Measurements from ENCODE around the gene SPARCL1.
A peak's percentile ranks its signal among the peaks of the same experiment; 100 is the strongest.

The SPARCL1 gene

DNA sequence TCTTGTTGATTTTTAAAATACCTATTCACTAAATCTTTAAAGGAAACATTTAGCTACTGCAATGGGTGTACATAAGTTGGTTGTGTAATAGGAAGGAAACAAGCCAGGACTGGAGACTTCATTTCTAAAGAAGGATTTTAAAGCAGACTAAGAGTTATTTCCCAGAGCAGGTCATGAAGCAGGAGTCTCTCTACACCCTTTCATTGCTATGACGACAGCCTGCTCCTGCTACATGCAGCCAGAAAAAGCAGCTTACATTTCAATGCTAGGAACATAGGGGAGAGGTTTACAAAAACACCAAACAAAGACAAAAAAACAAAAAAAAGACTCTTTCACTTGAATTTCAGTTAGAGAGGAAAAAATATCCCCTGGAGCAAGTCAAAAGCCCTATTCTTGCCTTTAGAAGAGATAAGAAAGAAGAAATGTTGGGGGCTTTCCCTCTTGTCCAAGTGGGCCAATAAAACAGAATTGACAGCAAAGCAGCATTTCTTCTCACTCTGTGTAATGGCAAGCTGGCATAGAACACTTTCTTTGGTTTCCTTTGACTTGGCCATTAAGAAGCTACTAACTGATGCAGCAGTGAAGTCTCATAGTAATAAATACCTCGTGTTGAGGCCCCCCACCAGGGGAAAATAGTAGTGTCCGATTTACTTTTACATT is 3.4 kb downstream of the SPARCL1 start:
- Histone ChIP-seq H3K4me1 (ENCODE audit: control insufficient read depth in 1 of 2, insufficient read depth in 2 of 2, low read length in 2 of 2) (peaks cover 0 to 3% of the 10 kb centered on the region in 2 experiments), H2AK5ac (ENCODE audit: low read length) (no peak overlapping the region), H2BK120ac (ENCODE audit: insufficient read depth, low read length, poor library complexity) (no peak overlapping the region), H3K27me3 (ENCODE audit: insufficient read depth, low read length) (no peaks in the 10 kb centered on the region), H4K91ac (ENCODE audit: low read depth, low read length) (no peak overlapping the region), H3K23ac (ENCODE audit: low read length) (no peak overlapping the region), H3K79me2 (ENCODE audit: control insufficient read depth, insufficient read depth, low read length, poor library complexity) (no peaks in the 10 kb centered on the region), H2BK5ac (ENCODE audit: low read depth, low read length, poor library complexity) (no peak overlapping the region), H3K4me2 (ENCODE audit: low read length) (no peak overlapping the region), H4K12ac (ENCODE audit: low read depth, low read length) (no peak overlapping the region), H3K27ac (ENCODE audit: low read depth, low read length) (no peak overlapping the region), H3K36me3 (ENCODE audit: control insufficient read depth in 1 of 2, insufficient read depth in 2 of 2, low read length in 2 of 2) (no peaks in the 10 kb centered on the region), H3K4me3 (ENCODE audit: low read depth, low read length) (no peak overlapping the region), H3K9me3 (ENCODE audit: insufficient read depth, low read depth, low read length) (no peaks in the 10 kb centered on the region), H3K9ac (ENCODE audit: low read length) (no peak overlapping the region), H4K8ac (ENCODE audit: low read depth, low read length) (no peak overlapping the region), H3K79me1 (ENCODE audit: low read length) (no peaks in the 10 kb centered on the region), H2AFZ (ENCODE audit: insufficient read depth, low read length, poor library complexity) (no peak overlapping the region), H3K4ac (ENCODE audit: low read depth, low read length) (no peak overlapping the region), H2BK12ac (ENCODE audit: low read length) (no peak overlapping the region), H3K18ac (ENCODE audit: low read length) (no peak overlapping the region), H3K14ac (ENCODE audit: low read length) (no peak overlapping the region)
- no peak for DNase-seq
- no CpG with 5 or more reads among the region's 3 CpGs for WGBS (ENCODE audit: extremely low coverage, insufficient coverage, insufficient read length)

DNA sequence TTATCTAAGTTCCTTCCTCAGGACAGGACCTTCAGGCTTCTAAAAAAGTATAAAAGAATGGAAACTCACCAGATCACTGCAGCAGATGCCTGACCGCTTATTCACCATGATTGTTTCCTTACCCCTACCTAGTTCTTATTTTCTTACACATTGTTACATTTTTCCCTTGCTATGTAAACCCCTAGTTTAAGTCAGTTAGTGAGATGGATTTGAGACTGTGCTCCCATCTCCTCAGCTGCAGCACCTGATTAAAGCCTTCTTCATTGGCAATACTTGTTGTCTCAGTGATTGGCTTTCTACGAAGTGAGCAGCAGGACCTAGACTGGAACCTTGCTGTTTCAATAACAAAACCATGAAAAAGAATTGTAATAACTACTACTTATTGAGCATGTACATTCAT is 4.7 kb downstream of the SPARCL1 start:
- H3K14ac ChIP-seq (ENCODE audit: low read length), result no peak overlapping the region
- H3K9me3 ChIP-seq (ENCODE audit: insufficient read depth, low read depth, low read length), result no peaks in the 10 kb centered on the region
- no peak overlapping the region for H2AK5ac ChIP-seq (ENCODE audit: low read length)
- no peak overlapping the region for H3K23ac ChIP-seq (ENCODE audit: low read length)
- H2BK5ac ChIP-seq (ENCODE audit: low read depth, low read length, poor library complexity), result no peak overlapping the region
- H3K4me3 ChIP-seq (ENCODE audit: low read depth, low read length), result no peak overlapping the region
- no peaks in the 10 kb centered on the region for H3K36me3 ChIP-seq (ENCODE audit: control insufficient read depth in 1 of 2, insufficient read depth in 2 of 2, low read length in 2 of 2)
- no peak overlapping the region for H3K4ac ChIP-seq (ENCODE audit: low read depth, low read length)
- H4K8ac ChIP-seq (ENCODE audit: low read depth, low read length), result no peak overlapping the region
- peaks cover 0 to 3% of the 10 kb centered on the region in 2 experiments for H3K4me1 ChIP-seq (ENCODE audit: control insufficient read depth in 1 of 2, insufficient read depth in 2 of 2, low read length in 2 of 2)
- no peak overlapping the region for H4K91ac ChIP-seq (ENCODE audit: low read depth, low read length)
- H3K18ac ChIP-seq (ENCODE audit: low read length), result no peak overlapping the region
- no peaks in the 10 kb centered on the region for H3K27me3 ChIP-seq (ENCODE audit: insufficient read depth, low read length)
- no peak overlapping the region for H3K4me2 ChIP-seq (ENCODE audit: low read length)
- no peak overlapping the region for H2BK12ac ChIP-seq (ENCODE audit: low read length)
- H3K79me1 ChIP-seq (ENCODE audit: low read length), result no peaks in the 10 kb centered on the region
- no peak overlapping the region for H3K9ac ChIP-seq (ENCODE audit: low read length)
- no CpG with 5 or more reads among the region's 2 CpGs for WGBS (ENCODE audit: extremely low coverage, insufficient coverage, insufficient read length)
- no peak overlapping the region for H3K27ac ChIP-seq (ENCODE audit: low read depth, low read length)
- no peak overlapping the region for H2AFZ ChIP-seq (ENCODE audit: insufficient read depth, low read length, poor library complexity)
- H2BK120ac ChIP-seq (ENCODE audit: insufficient read depth, low read length, poor library complexity), result no peak overlapping the region
- no peaks in the 10 kb centered on the region for H3K79me2 ChIP-seq (ENCODE audit: control insufficient read depth, insufficient read depth, low read length, poor library complexity)
- no peak for DNase-seq
- H4K12ac ChIP-seq (ENCODE audit: low read depth, low read length), result no peak overlapping the region

DNA sequence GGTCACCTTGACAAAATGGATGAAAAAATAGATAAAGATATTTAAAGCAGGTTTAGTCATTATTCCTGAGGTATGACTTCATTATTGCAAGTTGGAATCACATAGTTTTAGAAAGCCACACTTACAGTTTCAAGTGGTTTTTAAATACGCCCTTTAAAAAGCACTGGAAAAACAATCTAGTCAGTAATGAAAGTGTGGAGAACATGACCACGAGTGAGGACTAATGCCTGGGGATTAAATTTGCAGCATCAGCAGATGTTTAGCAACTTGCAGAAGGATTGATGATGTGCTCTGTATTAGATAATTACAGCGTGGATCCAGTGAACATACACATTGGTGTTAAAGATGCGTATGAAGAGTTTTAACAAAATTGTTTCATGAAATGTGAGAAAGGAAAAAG is 5.9 kb downstream of the SPARCL1 start:
- H3K23ac ChIP-seq (ENCODE audit: low read length), result no peak overlapping the region
- H2AK5ac ChIP-seq (ENCODE audit: low read length), result no peak overlapping the region
- H2BK5ac ChIP-seq (ENCODE audit: low read depth, low read length, poor library complexity), result no peak overlapping the region
- H3K79me1 ChIP-seq (ENCODE audit: low read length), result no peaks in the 10 kb centered on the region
- no peaks in the 10 kb centered on the region for H3K4me1 ChIP-seq (ENCODE audit: control insufficient read depth in 1 of 2, insufficient read depth in 2 of 2, low read length in 2 of 2)
- no peak overlapping the region for H4K91ac ChIP-seq (ENCODE audit: low read depth, low read length)
- no peak overlapping the region for H4K8ac ChIP-seq (ENCODE audit: low read depth, low read length)
- DNase-seq, result no peak
- H3K4ac ChIP-seq (ENCODE audit: low read depth, low read length), result no peak overlapping the region
- no peak overlapping the region for H2BK120ac ChIP-seq (ENCODE audit: insufficient read depth, low read length, poor library complexity)
- H3K27ac ChIP-seq (ENCODE audit: low read depth, low read length), result no peak overlapping the region
- H3K9ac ChIP-seq (ENCODE audit: low read length), result no peak overlapping the region
- no peaks in the 10 kb centered on the region for H3K27me3 ChIP-seq (ENCODE audit: insufficient read depth, low read length)
- no peak overlapping the region for H3K18ac ChIP-seq (ENCODE audit: low read length)
- H3K9me3 ChIP-seq (ENCODE audit: insufficient read depth, low read depth, low read length), result no peaks in the 10 kb centered on the region
- no peak overlapping the region for H2BK12ac ChIP-seq (ENCODE audit: low read length)
- H3K79me2 ChIP-seq (ENCODE audit: control insufficient read depth, insufficient read depth, low read length, poor library complexity), result no peaks in the 10 kb centered on the region
- H2AFZ ChIP-seq (ENCODE audit: insufficient read depth, low read length, poor library complexity), result no peak overlapping the region
- H3K4me2 ChIP-seq (ENCODE audit: low read length), result no peak overlapping the region
- no peak overlapping the region for H3K14ac ChIP-seq (ENCODE audit: low read length)
- no peak overlapping the region for H4K12ac ChIP-seq (ENCODE audit: low read depth, low read length)
- no peaks in the 10 kb centered on the region for H3K36me3 ChIP-seq (ENCODE audit: control insufficient read depth in 1 of 2, insufficient read depth in 2 of 2, low read length in 2 of 2)
- no peak overlapping the region for H3K4me3 ChIP-seq (ENCODE audit: low read depth, low read length)
- no CpG with 5 or more reads among the region's 4 CpGs for WGBS (ENCODE audit: extremely low coverage, insufficient coverage, insufficient read length)

DNA sequence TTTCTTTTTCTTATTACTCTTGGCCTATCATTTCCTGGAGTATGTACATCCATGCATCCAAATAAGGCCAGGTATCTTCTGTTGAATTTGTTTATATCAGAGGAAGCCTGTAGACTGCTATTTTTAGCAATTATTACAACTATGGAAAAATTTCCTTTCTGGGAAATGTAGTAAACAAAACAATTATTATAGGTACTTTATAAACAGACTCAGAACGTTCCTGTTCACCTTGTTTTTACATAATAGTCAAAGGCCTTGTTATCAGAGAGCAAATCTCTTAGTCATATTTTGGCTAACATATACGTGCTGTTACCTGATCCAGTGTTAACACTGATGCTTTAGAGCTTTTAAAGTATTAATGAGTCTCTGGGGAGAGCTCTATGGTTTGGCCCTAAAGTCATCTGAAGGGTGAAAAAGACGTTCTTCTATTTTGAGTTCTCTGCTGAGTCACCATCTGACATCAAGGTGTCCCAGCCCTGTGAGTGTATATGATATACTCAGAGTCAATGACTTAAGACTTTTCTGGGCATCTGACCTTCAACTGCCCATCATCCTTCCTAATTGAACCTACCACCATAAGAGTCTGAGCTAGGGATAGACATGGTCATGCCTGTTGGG is 7.3 kb downstream of the SPARCL1 start:
- Histone ChIP-seq H4K8ac (ENCODE audit: low read depth, low read length) (no peak overlapping the region), H3K4me2 (ENCODE audit: low read length) (no peak overlapping the region), H2BK120ac (ENCODE audit: insufficient read depth, low read length, poor library complexity) (no peak overlapping the region), H2AFZ (ENCODE audit: insufficient read depth, low read length, poor library complexity) (no peak overlapping the region), H3K9me3 (ENCODE audit: insufficient read depth, low read depth, low read length) (no peaks in the 10 kb centered on the region), H2BK5ac (ENCODE audit: low read depth, low read length, poor library complexity) (no peak overlapping the region), H3K36me3 (ENCODE audit: control insufficient read depth in 1 of 2, insufficient read depth in 2 of 2, low read length in 2 of 2) (no peaks in the 10 kb centered on the region), H4K12ac (ENCODE audit: low read depth, low read length) (no peak overlapping the region), H3K4me1 (ENCODE audit: control insufficient read depth in 1 of 2, insufficient read depth in 2 of 2, low read length in 2 of 2) (no peaks in the 10 kb centered on the region), H3K79me2 (ENCODE audit: control insufficient read depth, insufficient read depth, low read length, poor library complexity) (no peaks in the 10 kb centered on the region), H3K27me3 (ENCODE audit: insufficient read depth, low read length) (no peaks in the 10 kb centered on the region), H3K27ac (ENCODE audit: low read depth, low read length) (no peak overlapping the region), H3K4ac (ENCODE audit: low read depth, low read length) (no peak overlapping the region), H3K9ac (ENCODE audit: low read length) (no peak overlapping the region), H2BK12ac (ENCODE audit: low read length) (no peak overlapping the region), H3K23ac (ENCODE audit: low read length) (no peak overlapping the region), H3K14ac (ENCODE audit: low read length) (no peak overlapping the region), H3K18ac (ENCODE audit: low read length) (no peak overlapping the region), H2AK5ac (ENCODE audit: low read length) (no peak overlapping the region), H4K91ac (ENCODE audit: low read depth, low read length) (no peak overlapping the region), H3K4me3 (ENCODE audit: low read depth, low read length) (no peak overlapping the region), H3K79me1 (ENCODE audit: low read length) (no peaks in the 10 kb centered on the region)
- no CpG with 5 or more reads among the region's 3 CpGs for WGBS (ENCODE audit: extremely low coverage, insufficient coverage, insufficient read length)
- DNase-seq, result peak in 1 of 2 donors; percentile 24

Measured in trophoblast cell (in vitro differentiated cells and primary cell).